ENCODE data around the gene BRINP3. TPM values are rescaled to one million over a fixed set of nuclear protein-coding genes. Genes with fewer than 3 reads are reported as not detected.

The BRINP3 gene
- total RNA-seq, 1 donor from 2014 or later: not detected

DNA sequence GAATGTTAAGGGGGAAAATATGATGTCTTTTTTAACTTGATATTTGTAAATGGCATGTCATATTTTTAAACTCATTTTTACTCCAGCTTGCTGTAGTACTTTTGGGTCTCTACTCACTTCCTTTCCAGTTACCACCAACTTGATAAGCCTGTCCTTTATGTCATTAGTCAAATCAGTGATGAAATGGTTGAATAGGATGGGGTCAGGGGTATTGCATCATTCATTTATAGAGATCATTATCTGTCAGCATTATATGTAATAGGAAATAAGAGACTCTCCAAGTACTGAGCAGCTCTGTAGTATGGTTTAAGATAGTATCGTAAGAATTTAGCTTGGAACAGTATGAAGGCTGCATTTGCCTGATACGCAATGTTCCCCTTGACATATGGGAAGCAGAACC lies 227.3 kb downstream of the BRINP3 start:
- Histone ChIP-seq H3K4me3 (ENCODE audit: insufficient read depth, low read depth, low read length) (no peak overlapping the region), H3K4me1 (ENCODE audit: insufficient read depth, low read length) (no peaks in the 10 kb centered on the region), H3K36me3 (ENCODE audit: insufficient read depth, low read length) (no peaks in the 10 kb centered on the region), H2AFZ (ENCODE audit: low read depth, low read length) (no peak overlapping the region), H3K27ac (ENCODE audit: low read depth, low read length) (no peak overlapping the region), H3K4me2 (ENCODE audit: low read length) (no peak overlapping the region), H3K79me2 (ENCODE audit: insufficient read depth, low read length) (no peaks in the 10 kb centered on the region), H3K9me3 (ENCODE audit: insufficient read depth, low read depth, low read length) (no peaks in the 10 kb centered on the region), H4K20me1 (ENCODE audit: insufficient read depth, low read length) (no peaks in the 10 kb centered on the region), H3K9ac (ENCODE audit: low read length) (no peak overlapping the region), H3K27me3 (ENCODE audit: insufficient read depth, low read length) (no peaks in the 10 kb centered on the region)
- no peaks in the 10 kb centered on the region for H3K36me3 Mint-ChIP-seq (ENCODE audit: low read depth, unreplicated experiment)
- TF ChIP-seq, protein P1, sequence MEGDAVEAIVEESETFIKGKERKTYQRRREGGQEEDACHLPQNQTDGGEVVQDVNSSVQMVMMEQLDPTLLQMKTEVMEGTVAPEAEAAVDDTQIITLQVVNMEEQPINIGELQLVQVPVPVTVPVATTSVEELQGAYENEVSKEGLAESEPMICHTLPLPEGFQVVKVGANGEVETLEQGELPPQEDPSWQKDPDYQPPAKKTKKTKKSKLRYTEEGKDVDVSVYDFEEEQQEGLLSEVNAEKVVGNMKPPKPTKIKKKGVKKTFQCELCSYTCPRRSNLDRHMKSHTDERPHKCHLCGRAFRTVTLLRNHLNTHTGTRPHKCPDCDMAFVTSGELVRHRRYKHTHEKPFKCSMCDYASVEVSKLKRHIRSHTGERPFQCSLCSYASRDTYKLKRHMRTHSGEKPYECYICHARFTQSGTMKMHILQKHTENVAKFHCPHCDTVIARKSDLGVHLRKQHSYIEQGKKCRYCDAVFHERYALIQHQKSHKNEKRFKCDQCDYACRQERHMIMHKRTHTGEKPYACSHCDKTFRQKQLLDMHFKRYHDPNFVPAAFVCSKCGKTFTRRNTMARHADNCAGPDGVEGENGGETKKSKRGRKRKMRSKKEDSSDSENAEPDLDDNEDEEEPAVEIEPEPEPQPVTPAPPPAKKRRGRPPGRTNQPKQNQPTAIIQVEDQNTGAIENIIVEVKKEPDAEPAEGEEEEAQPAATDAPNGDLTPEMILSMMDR (IDR thresholded peaks at IDR 0.05; ENCODE audit: insufficient read depth, low read depth, low read length): no peak
- TF ChIP-seq EZH2 (IDR thresholded peaks at IDR 0.05; ENCODE audit: insufficient read depth, low read length): no peak
- H3K27ac Mint-ChIP-seq (ENCODE audit: unreplicated experiment): no peak overlapping the region
- no peak for DNase-seq (ENCODE audit: low read depth)
- H3K9me3 Mint-ChIP-seq (ENCODE audit: unreplicated experiment): peaks cover 2% of the 10 kb centered on the region
- H3K4me1 Mint-ChIP-seq (ENCODE audit: low read depth, unreplicated experiment): no peaks in the 10 kb centered on the region
- H3K27me3 Mint-ChIP-seq (ENCODE audit: low read depth, unreplicated experiment): no peaks in the 10 kb centered on the region
- no peak overlapping the region for H3K4me3 Mint-ChIP-seq (ENCODE audit: unreplicated experiment)
- FAIRE-seq: no peak

DNA sequence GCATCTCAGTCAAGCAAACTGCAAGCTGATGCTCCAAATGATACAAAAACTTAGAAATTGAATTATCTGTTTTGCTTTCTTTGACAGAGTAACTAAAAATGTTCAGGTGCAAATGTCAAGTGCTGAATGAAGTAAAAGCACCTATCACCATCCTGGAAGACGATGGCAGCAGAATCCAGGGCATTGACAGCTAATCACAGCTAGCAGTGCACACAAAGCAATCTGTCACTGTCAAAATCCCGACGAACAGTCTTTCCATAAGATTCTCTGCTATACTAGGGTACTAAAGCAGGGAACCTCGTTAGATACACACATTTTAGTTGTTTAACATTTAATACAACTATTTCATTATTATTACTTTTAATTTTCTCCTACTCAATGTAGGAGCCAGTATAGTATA lies 233.3 kb downstream of the BRINP3 start:
- no peaks in the 10 kb centered on the region for H3K4me1 ChIP-seq (ENCODE audit: insufficient read depth, low read length)
- no peak overlapping the region for H3K4me2 ChIP-seq (ENCODE audit: low read length)
- Mint-ChIP-seq H3K4me1 (ENCODE audit: low read depth, unreplicated experiment) (no peaks in the 10 kb centered on the region), H3K36me3 (ENCODE audit: low read depth, unreplicated experiment) (no peaks in the 10 kb centered on the region), H3K9me3 (ENCODE audit: unreplicated experiment) (peaks cover 2% of the 10 kb centered on the region), H3K4me3 (ENCODE audit: unreplicated experiment) (no peak overlapping the region), H3K27me3 (ENCODE audit: low read depth, unreplicated experiment) (no peaks in the 10 kb centered on the region), H3K27ac (ENCODE audit: unreplicated experiment) (no peak overlapping the region)
- no peak for FAIRE-seq
- no peaks in the 10 kb centered on the region for H4K20me1 ChIP-seq (ENCODE audit: insufficient read depth, low read length)
- H3K27ac ChIP-seq (ENCODE audit: low read depth, low read length): no peak overlapping the region
- H2AFZ ChIP-seq (ENCODE audit: low read depth, low read length): no peak overlapping the region
- no peak for DNase-seq (ENCODE audit: low read depth)
- no peak overlapping the region for H3K9ac ChIP-seq (ENCODE audit: low read length)
- no peaks in the 10 kb centered on the region for H3K9me3 ChIP-seq (ENCODE audit: insufficient read depth, low read depth, low read length)
- no peaks in the 10 kb centered on the region for H3K79me2 ChIP-seq (ENCODE audit: insufficient read depth, low read length)
- no peaks in the 10 kb centered on the region for H3K27me3 ChIP-seq (ENCODE audit: insufficient read depth, low read length)
- no peaks in the 10 kb centered on the region for H3K36me3 ChIP-seq (ENCODE audit: insufficient read depth, low read length)
- H3K4me3 ChIP-seq (ENCODE audit: insufficient read depth, low read depth, low read length): no peak overlapping the region
- no peak for TF ChIP-seq EZH2 (IDR thresholded peaks at IDR 0.05; ENCODE audit: insufficient read depth, low read length)
- TF ChIP-seq, protein P1 (IDR thresholded peaks at IDR 0.05; ENCODE audit: insufficient read depth, low read depth, low read length): no peak

DNA sequence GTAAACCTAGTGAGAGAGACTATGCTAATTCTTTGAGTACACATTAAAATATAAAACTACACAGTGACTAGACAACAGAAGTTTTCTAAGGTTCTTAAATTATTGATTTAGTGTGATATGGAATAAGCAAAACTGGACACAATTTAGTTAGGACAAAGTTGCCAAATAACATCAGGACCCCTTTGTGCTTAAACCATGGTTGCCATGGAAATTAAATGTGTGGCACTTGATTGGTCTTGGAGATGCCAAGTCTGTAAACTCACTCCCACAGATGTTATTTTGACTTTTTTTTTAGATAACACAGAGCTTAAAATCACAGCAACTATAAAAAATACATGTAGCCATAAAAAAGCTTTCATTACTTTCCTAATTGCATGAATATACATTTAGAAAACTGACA lies 234.6 kb downstream of the BRINP3 start:
- Histone ChIP-seq H2AFZ (ENCODE audit: low read depth, low read length) (no peak overlapping the region), H3K4me1 (ENCODE audit: insufficient read depth, low read length) (no peaks in the 10 kb centered on the region), H3K27me3 (ENCODE audit: insufficient read depth, low read length) (no peaks in the 10 kb centered on the region), H3K27ac (ENCODE audit: low read depth, low read length) (no peak overlapping the region), H3K9me3 (ENCODE audit: insufficient read depth, low read depth, low read length) (no peaks in the 10 kb centered on the region), H3K9ac (ENCODE audit: low read length) (no peak overlapping the region), H3K4me3 (ENCODE audit: insufficient read depth, low read depth, low read length) (no peak overlapping the region), H3K36me3 (ENCODE audit: insufficient read depth, low read length) (no peaks in the 10 kb centered on the region), H4K20me1 (ENCODE audit: insufficient read depth, low read length) (no peaks in the 10 kb centered on the region), H3K79me2 (ENCODE audit: insufficient read depth, low read length) (no peaks in the 10 kb centered on the region), H3K4me2 (ENCODE audit: low read length) (no peak overlapping the region)
- no peak for FAIRE-seq
- H3K4me3 Mint-ChIP-seq (ENCODE audit: unreplicated experiment): no peak overlapping the region
- no peak overlapping the region for H3K27ac Mint-ChIP-seq (ENCODE audit: unreplicated experiment)
- H3K9me3 Mint-ChIP-seq (ENCODE audit: unreplicated experiment): peaks cover 2% of the 10 kb centered on the region
- H3K27me3 Mint-ChIP-seq (ENCODE audit: low read depth, unreplicated experiment): no peaks in the 10 kb centered on the region
- no peak for DNase-seq (ENCODE audit: low read depth)
- H3K36me3 Mint-ChIP-seq (ENCODE audit: low read depth, unreplicated experiment): no peaks in the 10 kb centered on the region
- TF ChIP-seq, protein P1 (IDR thresholded peaks at IDR 0.05; ENCODE audit: insufficient read depth, low read depth, low read length): no peak
- TF ChIP-seq EZH2 (IDR thresholded peaks at IDR 0.05; ENCODE audit: insufficient read depth, low read length): no peak
- no peaks in the 10 kb centered on the region for H3K4me1 Mint-ChIP-seq (ENCODE audit: low read depth, unreplicated experiment)

All from astrocyte (in vitro differentiated cells and primary cell).